IMR-90 (cell line): ENCODE results near the gene SNTG2. TPM values are rescaled to one million over a fixed set of nuclear protein-coding genes. Genes with fewer than 3 reads are reported as not detected.

ENCODE experiments used
- ATAC-seq: fragments of 200-7000 bp; cut with Tn5 transposase; 2 replicates; pipeline ENCODE4 v1.9.1; 2020; ENCODE audit warnings: low read depth, mild to moderate bottlenecking, moderate library complexity
- BruUV-seq: library from RNA; stranded (reverse); fragments of 400-500 nt; replicated peaks from 2 replicates; lab custom pipeline; 2021; lab: Mats Ljungman, UMichigan
- CTCF ChIA-PET: fragments of 300-600 bp; formaldehyde crosslinking; extraction: SDS; loops from one replicate; lab custom pipeline; 2021; ENCODE audit warnings: antibody characterized with exemption; lab: Yijun Ruan, JAX
- POLR2A ChIA-PET: fragments of 300-600 bp; sonication (Branson Sonifier 250); formaldehyde crosslinking; loops from one replicate; lab custom pipeline; 2022; ENCODE audit warnings: antibody characterized with exemption; ENCODE audit not compliant: unreplicated experiment; lab: Charles Lee
- DNase-seq: peaks from one replicate; pipeline ENCODE4 v3.0.0; 2013
- H2AFZ ChIP-seq: replicated peaks from 2 replicates; pipeline ENCODE3; 2013; ENCODE audit warnings: low read length, mild to moderate bottlenecking; ENCODE audit not compliant: poor library complexity
- H2AK5ac ChIP-seq: 2 replicates; pipeline ENCODE4 v1.6.1; 2013; ENCODE audit warnings: low read depth, low read length, inconsistent platforms
- H2AK9ac ChIP-seq: replicated peaks from 2 replicates; pipeline ENCODE3; 2013; ENCODE audit warnings: mild to moderate bottlenecking, low read depth, low read length, moderate library complexity; ENCODE audit not compliant: poor library complexity
- H2BK120ac ChIP-seq: 2 replicates; pipeline ENCODE4 v1.6.1; 2013; ENCODE audit warnings: low read depth, low read length, inconsistent platforms
- H2BK15ac ChIP-seq: 3 replicates; pipeline ENCODE4 v1.6.1; 2013; ENCODE audit warnings: low read depth, low read length, inconsistent platforms
- H2BK20ac ChIP-seq: 2 replicates; pipeline ENCODE4 v1.6.1; 2013; ENCODE audit warnings: low read depth, mild to moderate bottlenecking, inconsistent platforms, low read length, moderate library complexity
- H2BK5ac ChIP-seq: 2 replicates; pipeline ENCODE4 v1.6.1; 2013; ENCODE audit warnings: mild to moderate bottlenecking, low read depth, low read length, inconsistent platforms; ENCODE audit not compliant: poor library complexity, severe bottlenecking
- H3K14ac ChIP-seq: replicated peaks from 2 replicates; pipeline ENCODE4 v1.6.1; 2013; ENCODE audit warnings: low read depth, low read length, inconsistent platforms
- H3K18ac ChIP-seq: 2 replicates; pipeline ENCODE4 v1.6.1; 2013; ENCODE audit warnings: low read depth, low read length, control low read depth
- H3K23ac ChIP-seq: 2 replicates; pipeline ENCODE4 v1.6.1; 2013; ENCODE audit warnings: low read depth, low read length, inconsistent platforms
- H3K27ac ChIP-seq: 2 replicates; pipeline ENCODE4 v1.5.1; 2013; ENCODE audit warnings: mild to moderate bottlenecking, control low read depth, low read length; ENCODE audit not compliant: insufficient read depth
- H3K27me3 ChIP-seq: 2 replicates; pipeline ENCODE4 v1.6.1; 2013; ENCODE audit warnings: low read length; ENCODE audit not compliant: control insufficient read depth, insufficient read depth
- H3K36me3 ChIP-seq: 2 replicates; pipeline ENCODE4 v1.6.1; 2013; ENCODE audit warnings: low read length, mixed read lengths; ENCODE audit not compliant: control insufficient read depth, insufficient read depth
- H3K4ac ChIP-seq: 2 replicates; pipeline ENCODE4 v1.6.1; 2013; ENCODE audit warnings: low read depth, low read length, inconsistent platforms
- H3K4me1 ChIP-seq: 2 replicates; pipeline ENCODE4 v1.6.1; 2013; ENCODE audit warnings: low read length, mixed read lengths; ENCODE audit not compliant: control insufficient read depth, insufficient read depth
- H3K4me2 ChIP-seq: 2 replicates; pipeline ENCODE4 v1.6.1; 2013; ENCODE audit warnings: low read depth, mild to moderate bottlenecking, control low read depth, low read length, moderate library complexity
- H3K4me3 ChIP-seq: 2 replicates; pipeline ENCODE4 v1.5.1; 2013; ENCODE audit warnings: low read depth, mild to moderate bottlenecking, control low read depth, low read length, moderate library complexity; ENCODE audit not compliant: insufficient read depth
- H3K56ac ChIP-seq: 2 replicates; pipeline ENCODE4 v1.6.1; 2013; ENCODE audit warnings: low read length, inconsistent platforms; ENCODE audit not compliant: insufficient read depth; ENCODE audit errors: extremely low read depth
- H3K79me1 ChIP-seq, 2 experiments: 2 replicates each; pipeline ENCODE4 v1.6.1; 2013; ENCODE audit warnings: low read length in 2 of 2, inconsistent platforms in 1 of 2, low read depth in 1 of 2
- H3K9ac ChIP-seq: 2 replicates; pipeline ENCODE4 v1.6.1; 2013; ENCODE audit warnings: low read depth, low read length, control low read depth
- H3K9me1 ChIP-seq: 2 replicates; pipeline ENCODE4 v1.6.1; 2013; ENCODE audit warnings: low read length, inconsistent platforms; ENCODE audit not compliant: insufficient read depth
- H3K9me3 ChIP-seq: 2 replicates; pipeline ENCODE4 v1.6.1; 2013; ENCODE audit warnings: low read length; ENCODE audit not compliant: control insufficient read depth, insufficient read depth
- H4K20me1 ChIP-seq: 2 replicates; pipeline ENCODE4 v1.6.1; 2013; ENCODE audit warnings: low read length, inconsistent platforms; ENCODE audit not compliant: insufficient read depth
- H4K5ac ChIP-seq: 2 replicates; pipeline ENCODE4 v1.6.1; 2013; ENCODE audit warnings: mild to moderate bottlenecking, low read depth, low read length, control low read depth
- H4K8ac ChIP-seq, 2 experiments: 2 replicates each; pipeline ENCODE4 v1.6.1; 2013; ENCODE audit warnings: low read depth in 2 of 2, low read length in 2 of 2, control low read depth in 1 of 2, inconsistent platforms in 1 of 2
- H4K91ac ChIP-seq: 2 replicates; pipeline ENCODE4 v1.6.1; 2013; ENCODE audit warnings: low read depth, low read length, inconsistent platforms; ENCODE audit not compliant: insufficient read depth
- RAD21 ChIP-seq: IDR thresholded peaks from 2 replicates; pipeline ENCODE4 v1.6.1; 2012; ENCODE audit warnings: low read length, improper control_type of control experiment
- WGBS, 2 experiments: methylation state at CpG; one replicate each; pipeline versions ENCODE4 v1.1.5 to v1.1.7; 2013; ENCODE audit warnings: missing lambda C conversion rate in 2 of 2; ENCODE audit not compliant: insufficient read length in 1 of 2; ENCODE audit errors: extremely low coverage in 2 of 2; 5-methylcytosine and 5-hydroxymethylcytosine counted together
- dilution Hi-C: fragments of 300-500 bp; cut with HindIII; formaldehyde crosslinking; loops from one replicate; pipeline ENCODE4 v1.14.3; 2018; ENCODE audit warnings: low sequenced_read_pairs; ENCODE audit not compliant: unreplicated experiment
- in situ Hi-C: fragments of 300-500 bp; cut with MboI; formaldehyde crosslinking; loops from 3 replicates; pipeline ENCODE4 v1.14.3; 2019; ENCODE audit warnings: low sequenced_read_pairs, inconsistent platforms, mixed read lengths
- intact Hi-C: fragments of 100-400 bp; cut with micrococcal nuclease; formaldehyde crosslinking; loops from 2 replicates; pipeline ENCODE4 v1.10.0; 2022
- polyA plus RNA-seq, 3 experiments: library from polyadenylated mRNA; depleted of rRNA; stranded (reverse); fragments of >200 nt; gene quantifications; 2 replicates each; pipeline ENCODE4 v1.2.3, GENCODE V29; 2012; ENCODE audit warnings: low replicate concordance in 1 of 3
- total RNA-seq: library from RNA; depleted of rRNA; stranded (reverse); fragments of >200 nt; gene quantifications from 2 replicates; pipeline ENCODE4 v1.2.3, GENCODE V29; 2012

The SNTG2 gene
- total and polyA plus RNA-seq, 2 of the 4 experiments (the other 2 are of a cell fraction): under 0.01 to 0.17 TPM

GRCh38 chr2:1278125-1278524 is 327.5 kb downstream of the SNTG2 start:
- Histone ChIP-seq H2AK5ac (no peak overlapping the region), H2BK5ac (no peak overlapping the region), H2AK9ac (no peak overlapping the region), H2BK15ac (no peak overlapping the region), H3K23ac (no peak overlapping the region), H3K14ac (no peak overlapping the region), H4K5ac (no peak overlapping the region), H3K79me1 (no peaks in the 10 kb centered on the region), H3K4me1 (no peaks in the 10 kb centered on the region), H3K4me2 (no peak overlapping the region), H3K27ac (no peak overlapping the region), H3K18ac (no peak overlapping the region), H3K4ac (no peak overlapping the region), H2BK120ac (no peak overlapping the region), H3K9me3 (peaks cover 17% of the 10 kb centered on the region), H4K20me1 (no peaks in the 10 kb centered on the region), H3K56ac (no peak overlapping the region), H4K91ac (no peak overlapping the region), H3K4me3 (no peak overlapping the region), H3K36me3 (no peaks in the 10 kb centered on the region), H3K9ac (no peak overlapping the region), H4K8ac (no peak overlapping the region), H2BK20ac (no peak overlapping the region), H3K27me3 (no peaks in the 10 kb centered on the region), H2AFZ (no peak overlapping the region), H3K9me1 (no peaks in the 10 kb centered on the region; the same call in 1 of the 2 replicates)
- dilution Hi-C loops: no loop called here
- in situ Hi-C loops: no loop called here
- DNase-seq (no peak), ATAC-seq (no peak)
- no TSS peak for BruUV-seq
- ChIA-PET POLR2A (no interaction called here), CTCF (no interaction called here)
- TF ChIP-seq RAD21: no peak
- no CpG with 5 or more reads among the region's 4 CpGs for WGBS, 2 experiments
- intact Hi-C loops: no loop called here
